Skin of body (tissue), 2 donors: ENCODE results near the gene SNED1. TPM values are rescaled to one million over a fixed set of nuclear protein-coding genes. Genes with fewer than 3 reads are reported as not detected.
"Not testable (repeated sequence)": the region's sequence is repeated elsewhere in the genome, so short reads cannot be mapped to it uniquely, and the experiment has no call there.

Source experiments
- DNase-seq: peaks from one replicate; lab custom pipeline; 2025; lab: John Stamatoyannopoulos, UW
- total RNA-seq: library from RNA; depleted of rRNA; stranded (reverse); fragments of >200 nt; gene quantifications from one replicate; pipeline ENCODE4 v1.2.3, GENCODE V29; 2014

The SNED1 gene
- total RNA-seq, 1 donor from 2014 or later = 9.7 TPM

DNA sequence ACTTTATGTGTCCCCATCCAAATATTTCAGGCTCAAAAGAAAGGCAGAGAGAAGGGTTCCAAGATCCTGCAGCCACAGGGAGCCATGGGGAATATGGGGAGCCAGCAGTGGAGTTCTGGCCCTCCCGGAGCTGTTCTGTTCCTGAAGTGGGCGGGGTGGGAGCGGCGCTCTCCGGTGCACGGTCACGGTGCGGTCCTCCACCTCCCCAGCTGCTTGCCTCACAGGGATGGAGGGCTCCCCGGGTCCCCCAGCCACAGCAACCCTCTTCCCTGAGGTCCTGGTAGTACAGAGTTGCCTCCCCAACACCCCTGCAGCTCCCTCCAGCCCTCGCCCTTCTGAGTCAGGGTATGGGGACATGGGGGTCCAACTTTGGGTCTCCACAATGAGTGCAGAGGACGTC, 26.2 kb upstream of the SNED1 start:
- no peak for DNase-seq

DNA sequence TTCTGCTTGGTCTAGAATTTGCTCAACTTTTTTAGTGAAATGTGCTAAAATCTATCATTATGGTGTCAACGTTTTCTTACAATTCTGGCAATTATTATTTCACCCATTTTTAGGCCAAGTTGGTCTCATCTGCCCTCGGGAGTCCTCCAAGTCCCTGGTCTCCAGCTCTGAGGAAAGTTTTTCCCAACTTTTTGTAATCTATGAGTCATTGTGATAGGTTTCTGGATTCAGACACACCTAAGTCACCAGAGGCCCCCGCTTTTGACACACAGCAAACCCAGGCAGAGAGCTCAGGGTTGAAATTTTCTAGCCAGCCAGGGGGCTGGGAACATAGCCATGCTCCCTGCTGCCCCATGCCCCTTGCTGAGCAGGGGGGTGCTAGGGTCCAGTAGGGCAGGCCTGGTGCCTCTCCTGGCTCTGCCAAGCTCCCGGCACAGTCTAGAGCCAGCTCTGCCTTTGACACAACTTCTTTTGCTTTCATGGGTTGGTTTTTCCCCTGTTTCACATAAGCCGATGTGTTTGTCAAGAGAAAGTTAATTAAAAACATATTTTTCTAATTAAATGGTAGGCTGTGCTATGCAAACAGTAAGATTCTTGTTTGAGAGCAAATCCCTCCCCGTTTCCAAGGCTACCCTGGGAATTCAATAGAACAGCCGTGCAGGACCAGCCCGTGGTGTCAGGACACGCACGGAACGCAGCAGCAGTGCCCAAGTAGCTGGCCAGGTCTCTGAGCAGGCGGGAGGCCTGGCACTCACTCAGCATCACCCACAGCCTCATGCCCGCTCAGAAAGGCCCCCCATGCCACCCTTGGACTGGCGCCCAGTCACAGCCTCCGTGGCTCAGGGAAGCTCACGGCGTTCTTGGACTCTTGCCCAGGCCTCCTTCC, 25.5 kb upstream of the SNED1 start:
- peak; percentile 73 for DNase-seq

DNA sequence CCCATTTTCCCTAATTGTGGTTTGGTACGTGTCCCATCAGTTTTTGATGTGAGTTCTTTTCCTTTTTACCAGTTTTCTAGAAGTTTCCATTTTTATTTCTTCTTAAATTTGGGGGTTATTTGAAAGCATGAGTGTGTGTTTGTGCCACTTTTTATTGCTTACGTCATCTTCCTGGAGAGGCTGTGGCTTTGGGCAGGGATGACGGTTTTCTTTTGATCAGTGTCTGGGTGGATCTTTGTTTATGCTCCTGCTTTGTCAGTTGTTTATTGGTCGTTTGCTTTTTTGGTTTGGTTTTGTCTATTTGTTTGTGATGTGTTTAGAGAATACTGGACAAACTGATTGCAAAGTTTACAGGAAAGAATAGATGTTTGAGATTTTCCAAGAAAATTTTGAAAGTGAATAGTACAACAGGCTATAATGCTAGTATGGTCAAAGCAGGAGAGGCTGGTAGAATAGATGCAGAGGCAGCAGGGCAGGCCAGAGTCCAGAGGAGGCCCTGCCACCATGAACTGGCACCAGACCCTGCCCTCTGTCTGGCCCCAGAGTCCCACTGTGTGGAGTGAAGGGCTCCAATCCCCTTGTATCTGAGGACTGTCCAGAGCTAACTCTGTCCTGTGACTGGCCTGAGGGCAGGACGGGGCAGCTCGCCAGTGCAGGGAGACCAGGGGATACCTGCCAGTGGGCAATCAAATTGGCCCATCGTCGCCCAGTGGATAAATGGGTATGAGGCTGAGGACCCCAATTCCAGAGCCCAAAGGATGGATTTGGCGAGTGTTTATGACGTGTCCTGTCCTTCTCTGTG, 23.4 kb upstream of the SNED1 start:
- DNase-seq = no peak

DNA sequence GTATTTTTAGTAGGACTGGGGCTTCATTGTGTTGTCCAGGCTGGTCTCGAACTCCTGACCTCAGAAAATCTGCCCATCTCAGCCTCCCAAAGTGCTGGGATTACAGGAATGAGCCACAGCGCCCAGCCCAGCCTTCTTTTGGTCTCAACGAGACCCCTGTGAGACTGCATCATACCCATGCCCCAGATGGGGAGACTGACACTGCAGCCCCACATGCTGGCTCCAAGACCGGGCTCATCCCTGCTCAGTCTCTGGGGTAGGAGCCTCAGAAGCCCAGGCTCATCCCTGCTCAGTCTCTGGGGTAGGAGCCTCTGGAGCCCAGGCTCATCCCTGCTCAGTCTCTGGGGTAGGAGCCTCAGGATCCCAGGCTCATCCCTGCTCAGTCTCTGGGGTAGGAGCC, 22.5 kb upstream of the SNED1 start:
- DNase-seq = not testable (repeated sequence)

DNA sequence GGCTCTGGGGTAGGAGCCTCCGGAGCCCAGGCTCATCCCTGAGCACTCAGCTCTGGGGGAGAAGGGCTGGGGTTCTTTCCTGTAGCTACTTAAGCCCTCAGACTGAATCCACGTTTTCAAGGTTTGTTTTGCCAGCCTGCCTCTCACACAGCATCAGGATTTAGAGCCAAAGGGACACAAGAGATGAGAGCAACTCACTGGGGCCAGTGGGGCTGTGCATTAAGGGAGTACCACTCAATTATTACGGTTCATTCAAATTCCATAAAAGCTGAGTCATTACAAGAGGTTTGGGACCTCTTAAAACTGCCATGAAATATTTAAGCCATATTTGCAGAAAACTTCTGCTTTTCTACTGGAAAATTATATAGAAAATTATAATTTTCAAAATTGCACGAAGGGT, 17.1 kb upstream of the SNED1 start:
- no peak for DNase-seq

DNA sequence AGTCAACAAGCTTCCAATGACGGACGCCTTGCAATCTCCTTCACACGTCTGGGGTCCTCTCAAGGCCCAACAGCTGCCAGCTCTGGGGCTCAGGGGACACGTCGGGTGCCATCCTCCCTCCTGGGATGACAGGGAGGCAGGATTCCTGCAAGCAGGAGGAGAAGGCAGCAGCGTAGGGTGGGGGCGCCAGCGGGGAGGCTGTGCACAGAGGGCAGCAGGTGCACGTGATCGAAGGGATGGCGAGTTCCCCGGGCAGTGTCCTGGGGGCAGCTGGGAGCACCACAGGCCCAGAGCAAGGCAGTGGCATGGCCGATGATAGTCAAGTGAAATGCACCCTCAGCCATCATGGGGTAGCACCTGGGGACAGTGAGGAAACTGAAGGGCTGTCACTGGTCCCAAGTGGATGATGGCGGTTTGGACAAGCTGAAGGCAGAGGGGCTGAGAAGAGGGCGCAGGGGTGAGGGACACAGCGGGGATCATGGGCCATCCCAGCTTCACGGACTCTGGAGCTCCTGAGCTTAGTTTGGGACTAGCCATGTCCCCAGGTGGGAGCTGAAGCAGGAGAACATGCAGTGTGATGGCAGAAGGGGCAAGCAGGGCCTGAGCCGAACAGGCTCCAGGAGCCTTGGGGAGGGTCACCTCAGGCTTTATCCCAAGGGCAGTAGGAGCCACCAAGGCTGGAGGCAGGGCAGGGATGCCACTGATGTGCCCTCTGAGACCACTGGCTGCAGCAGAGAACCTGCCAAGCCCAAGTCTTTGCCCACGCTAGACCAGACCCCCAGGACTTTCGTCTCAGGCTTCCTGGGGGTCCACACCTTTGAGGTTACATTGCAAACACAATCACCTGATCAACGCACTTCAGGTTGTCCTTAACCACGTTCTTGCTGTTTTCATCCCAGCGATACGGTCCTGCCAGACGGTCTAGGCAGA, 16.3 kb upstream of the SNED1 start:
- DNase-seq = no peak

DNA sequence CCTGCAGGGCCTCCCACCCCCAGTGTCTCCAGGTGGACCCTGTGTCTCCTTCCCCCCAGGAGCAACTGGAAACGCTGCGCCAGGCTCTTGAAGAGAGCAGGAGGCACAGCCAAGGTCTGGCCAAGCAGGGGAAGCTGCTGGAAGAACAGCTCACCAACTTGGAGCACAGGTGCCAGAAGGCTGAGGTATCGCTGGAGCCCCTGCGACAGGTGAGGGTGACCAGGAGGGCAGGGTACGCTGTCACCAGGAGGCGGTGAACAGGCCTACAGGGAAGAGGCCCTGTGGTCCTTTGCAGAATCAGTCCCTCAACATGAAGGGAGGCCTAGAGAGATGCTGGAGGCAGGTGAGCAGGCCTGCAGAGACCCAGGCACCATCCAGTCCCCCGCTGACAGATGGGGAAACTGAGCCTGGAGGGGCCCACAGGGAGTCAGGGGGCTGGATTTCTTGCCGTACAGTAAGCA, 15.6 kb upstream of the SNED1 start:
- no peak for DNase-seq

DNA sequence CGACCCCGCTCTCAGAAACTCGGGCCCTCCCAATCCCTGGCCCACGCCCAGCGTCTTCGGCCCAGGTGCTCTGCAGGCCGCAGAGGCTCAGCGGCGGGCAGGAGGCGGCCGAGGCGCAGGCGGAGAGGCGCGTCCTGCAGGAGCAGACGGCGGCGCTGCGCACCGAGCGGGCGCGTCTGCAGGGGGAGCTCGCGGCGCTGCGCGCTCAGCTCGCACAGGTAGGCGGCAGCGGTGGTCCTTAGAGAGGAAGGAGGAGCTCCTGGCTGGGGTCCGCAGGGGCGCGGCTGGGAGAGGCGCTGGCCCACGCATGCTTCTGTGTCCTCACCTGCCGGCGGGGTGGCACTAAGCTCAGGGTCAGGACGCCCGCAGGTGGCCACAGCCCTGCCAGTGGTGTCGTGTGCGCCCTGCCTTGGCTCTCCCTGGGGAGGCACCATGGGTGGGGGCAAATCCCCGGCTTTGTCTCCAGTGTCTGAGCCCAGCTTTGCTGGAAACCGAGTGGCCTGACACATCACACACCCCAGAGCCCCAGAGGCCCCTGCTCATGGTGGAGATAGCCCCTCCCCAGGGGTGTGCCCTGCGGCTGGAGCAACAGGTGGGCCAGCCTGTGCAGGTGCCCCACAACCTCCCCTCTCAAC, 14.9 kb upstream of the SNED1 start:
- no peak for DNase-seq

DNA sequence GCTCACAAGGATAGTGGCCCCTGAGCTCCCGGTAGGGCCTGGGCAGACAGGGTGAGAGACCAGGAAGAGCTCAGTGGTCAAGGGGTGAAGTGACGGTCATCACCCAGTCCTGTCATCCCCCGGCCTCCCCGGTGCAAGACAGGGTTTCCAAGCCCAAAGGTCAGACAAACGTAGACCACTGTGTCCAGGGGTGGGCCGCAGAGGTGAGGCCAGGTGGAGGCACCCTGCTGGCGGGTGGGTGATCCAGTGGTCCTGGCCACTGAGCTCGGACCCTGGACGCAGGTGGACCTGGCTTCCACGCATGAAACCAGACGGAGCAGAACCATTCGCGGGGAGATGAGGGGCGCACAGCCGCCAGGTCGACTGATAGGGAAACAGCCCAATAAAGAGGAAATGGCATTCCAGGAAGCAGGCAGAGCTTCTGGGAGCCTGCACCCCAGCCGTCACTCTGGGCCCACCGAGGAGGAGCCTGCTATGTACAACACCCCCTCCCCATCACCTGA, 14.4 kb upstream of the SNED1 start:
- DNase-seq = no peak

DNA sequence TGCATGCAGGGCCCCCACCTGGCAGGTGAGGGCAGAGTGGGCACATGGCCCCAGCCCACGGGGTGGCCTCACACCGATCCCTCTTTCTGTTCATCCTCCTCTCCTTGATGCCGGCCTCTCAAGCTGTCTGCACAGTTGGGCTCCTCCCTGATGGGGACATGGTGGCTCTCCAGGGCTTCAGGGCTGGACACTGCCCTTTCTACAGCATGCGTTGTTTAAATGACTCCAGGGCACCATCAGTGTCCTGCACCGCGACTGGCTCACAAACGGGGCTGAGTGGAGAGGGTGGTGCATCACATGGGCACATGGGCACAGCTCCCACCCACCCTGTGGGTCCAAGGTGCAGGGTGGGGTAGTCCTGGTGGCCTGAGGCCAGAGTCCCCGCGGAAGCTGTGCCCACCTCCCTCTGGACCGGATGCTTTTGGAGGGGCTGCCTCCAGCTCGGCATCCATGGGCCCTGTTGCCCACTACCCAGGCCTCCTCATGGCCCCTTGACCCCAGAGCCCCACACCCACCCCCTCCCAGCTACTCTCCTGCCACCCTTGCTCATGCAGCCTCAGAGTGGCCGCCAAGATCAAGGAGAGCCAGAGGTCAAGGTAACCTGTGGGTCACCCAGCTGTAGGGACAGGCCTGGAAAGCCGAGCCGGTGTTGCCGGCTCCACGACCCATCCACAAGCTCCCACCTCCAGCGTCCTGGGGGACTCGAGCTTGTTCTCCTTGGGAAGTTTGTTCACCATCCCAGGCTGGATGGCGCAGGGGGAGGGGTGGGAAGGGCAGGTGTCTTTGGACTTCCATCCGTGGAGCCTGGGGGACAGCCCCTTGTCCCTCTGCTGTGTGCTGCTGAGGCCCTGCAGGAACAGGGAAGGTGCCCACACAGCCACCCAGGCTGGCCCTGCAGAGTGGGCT, 12.3 kb upstream of the SNED1 start:
- DNase-seq = no peak

DNA sequence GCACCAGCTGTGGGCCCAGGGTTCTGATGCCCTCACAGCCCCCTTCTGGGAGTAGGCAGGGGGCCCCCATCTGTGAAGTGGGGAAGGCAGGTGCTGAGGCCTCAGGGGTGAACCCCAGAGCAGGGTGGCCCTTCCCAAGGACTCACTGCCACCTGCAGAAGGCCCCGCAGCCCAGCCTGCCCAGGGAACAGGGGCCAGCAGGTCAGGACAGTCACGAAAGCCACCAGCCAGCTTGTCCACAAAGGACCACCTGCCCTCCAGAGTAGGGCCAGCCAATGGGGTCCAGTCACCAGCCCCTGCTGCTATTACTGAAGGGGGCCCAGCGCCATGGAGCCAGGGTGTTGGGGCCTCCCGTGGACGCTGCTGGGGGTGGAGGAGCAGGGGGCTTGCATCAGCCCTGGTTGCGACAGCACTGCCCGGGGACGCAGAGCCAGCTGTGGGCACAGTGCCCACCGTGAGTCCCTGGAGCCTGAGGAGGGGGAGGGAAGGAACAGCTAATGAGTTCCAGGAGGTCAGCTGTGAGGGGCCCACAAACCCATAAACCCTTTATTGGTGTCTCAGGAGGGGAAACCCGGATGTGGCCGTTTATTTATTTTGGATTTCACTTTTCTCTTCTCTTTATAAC, 11.5 kb upstream of the SNED1 start:
- DNase-seq = peak; percentile 7

DNA sequence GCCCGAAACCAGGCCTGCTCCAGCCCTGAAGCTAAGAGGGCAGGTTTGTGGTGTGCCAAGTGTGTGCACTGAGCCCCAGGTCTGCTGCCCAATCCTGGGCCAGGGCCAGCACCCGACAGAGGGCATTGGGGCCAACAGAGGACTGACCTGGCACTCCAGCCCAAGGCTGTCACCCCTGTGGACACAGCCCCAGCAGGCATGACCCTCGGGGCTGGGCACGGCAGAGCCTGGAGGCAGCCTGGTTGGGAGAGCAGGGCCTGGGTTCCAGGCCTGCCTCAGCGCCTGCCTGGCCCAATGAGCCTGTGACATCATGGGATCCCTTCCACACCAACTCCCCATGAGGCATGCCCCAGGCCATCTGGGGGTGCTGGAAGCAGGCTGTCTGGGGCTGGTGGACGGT, 10.8 kb upstream of the SNED1 start:
- DNase-seq = no peak

DNA sequence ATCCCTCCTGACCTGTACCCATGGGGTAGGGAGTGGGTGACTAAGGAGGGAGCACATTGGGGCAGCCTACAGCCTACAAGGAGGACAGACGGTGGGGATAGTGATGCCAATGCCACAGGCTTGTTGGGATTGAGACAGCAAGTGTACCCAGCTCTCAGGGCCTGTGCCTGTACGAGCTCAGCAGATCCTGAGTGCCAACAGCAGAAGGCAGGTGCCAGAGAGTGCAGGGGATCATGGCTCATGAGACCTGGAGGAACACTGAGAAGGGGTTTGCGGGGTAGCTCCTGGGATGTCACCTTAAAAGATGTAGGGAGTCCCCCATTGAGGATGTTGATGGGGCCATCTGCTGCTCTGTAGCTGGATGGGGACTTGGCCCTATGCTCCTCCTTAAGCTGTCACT, 10.3 kb upstream of the SNED1 start:
- no peak for DNase-seq

DNA sequence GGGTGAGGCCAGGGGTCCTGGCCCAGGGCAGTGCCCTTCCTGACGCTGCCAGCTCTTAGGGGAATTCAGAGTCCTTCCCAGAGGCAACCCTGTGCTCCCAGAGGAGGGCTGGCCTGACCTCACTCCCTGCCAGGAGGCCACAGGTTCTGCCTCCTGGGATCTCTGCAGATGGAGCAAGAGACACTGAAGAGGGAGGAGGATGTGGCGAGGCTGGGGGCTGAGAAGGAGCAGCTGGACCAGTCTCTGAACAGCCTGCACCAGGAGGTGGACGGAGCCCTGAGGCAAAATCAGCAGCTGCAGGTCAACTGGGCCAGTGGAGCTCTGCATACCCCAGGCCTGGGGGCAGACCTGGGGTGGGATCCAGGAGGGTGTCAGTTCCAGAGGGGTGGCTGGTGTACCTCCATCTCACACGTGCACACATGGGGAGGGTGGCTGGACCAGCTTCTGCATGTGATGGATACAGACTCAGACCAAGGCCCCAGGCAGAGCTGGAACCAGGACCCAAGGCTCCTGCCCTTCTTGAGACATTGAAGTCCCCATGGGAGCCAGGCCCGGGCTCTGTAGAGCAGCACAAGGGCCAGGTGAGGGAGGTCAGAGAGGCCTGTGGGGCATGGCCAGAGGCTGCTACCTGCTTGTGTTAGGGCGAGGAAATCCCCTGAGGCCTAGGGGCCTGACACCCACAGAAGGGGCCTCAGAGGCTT, 9.7 kb upstream of the SNED1 start:
- DNase-seq = no peak

DNA sequence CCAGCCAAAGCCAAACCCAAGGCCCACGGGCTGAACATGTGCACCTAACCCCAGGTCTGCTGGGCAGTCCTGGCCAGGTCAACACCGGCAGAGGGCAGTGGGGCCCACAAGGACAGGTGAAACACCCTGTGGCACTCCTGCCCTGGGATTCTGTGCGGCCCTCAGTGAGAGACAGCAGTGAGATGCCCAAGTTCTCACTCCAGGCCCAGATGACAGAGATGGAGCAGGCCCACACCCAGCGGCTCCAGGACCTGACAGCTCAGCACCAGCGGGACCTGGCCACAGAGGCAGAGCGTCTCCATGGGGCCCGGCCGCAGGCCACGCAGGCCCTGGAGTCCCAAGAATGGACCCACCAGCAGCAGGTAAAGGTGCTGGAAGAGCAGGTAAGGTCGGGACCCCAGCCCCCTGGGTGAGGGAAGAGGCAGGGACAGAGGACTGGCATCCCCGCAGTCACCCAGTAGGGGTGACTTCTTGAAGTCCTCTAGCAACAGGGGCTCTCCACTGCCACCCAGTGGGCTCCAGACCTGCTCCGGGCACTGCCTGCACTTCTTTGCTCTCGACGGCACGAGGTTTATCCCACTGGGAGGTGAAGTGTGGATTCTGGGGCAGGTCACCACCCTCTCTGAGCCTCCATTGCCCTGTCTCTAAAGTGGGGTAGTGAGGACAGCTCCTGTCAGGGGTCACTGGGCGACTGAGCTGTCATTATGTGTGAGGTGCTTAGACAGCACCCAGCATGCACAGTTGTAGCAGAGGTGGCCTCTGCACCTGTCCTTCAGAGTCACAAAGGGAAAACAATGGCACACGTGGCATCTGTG, 8.8 kb upstream of the SNED1 start:
- no peak for DNase-seq

DNA sequence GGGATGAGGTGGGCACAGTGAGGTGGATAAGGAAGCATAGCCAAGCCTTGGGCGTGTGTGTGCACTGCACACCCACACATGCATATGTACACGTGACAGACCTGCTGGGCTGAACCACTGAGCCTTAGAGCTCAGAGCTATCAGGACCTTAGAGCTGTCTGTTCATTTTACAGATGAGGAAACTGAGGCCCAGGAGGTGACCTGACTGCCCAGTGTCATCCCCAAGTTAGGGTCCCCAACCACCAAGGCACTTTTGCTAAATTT, 8.2 kb upstream of the SNED1 start:
- DNase-seq = no peak

DNA sequence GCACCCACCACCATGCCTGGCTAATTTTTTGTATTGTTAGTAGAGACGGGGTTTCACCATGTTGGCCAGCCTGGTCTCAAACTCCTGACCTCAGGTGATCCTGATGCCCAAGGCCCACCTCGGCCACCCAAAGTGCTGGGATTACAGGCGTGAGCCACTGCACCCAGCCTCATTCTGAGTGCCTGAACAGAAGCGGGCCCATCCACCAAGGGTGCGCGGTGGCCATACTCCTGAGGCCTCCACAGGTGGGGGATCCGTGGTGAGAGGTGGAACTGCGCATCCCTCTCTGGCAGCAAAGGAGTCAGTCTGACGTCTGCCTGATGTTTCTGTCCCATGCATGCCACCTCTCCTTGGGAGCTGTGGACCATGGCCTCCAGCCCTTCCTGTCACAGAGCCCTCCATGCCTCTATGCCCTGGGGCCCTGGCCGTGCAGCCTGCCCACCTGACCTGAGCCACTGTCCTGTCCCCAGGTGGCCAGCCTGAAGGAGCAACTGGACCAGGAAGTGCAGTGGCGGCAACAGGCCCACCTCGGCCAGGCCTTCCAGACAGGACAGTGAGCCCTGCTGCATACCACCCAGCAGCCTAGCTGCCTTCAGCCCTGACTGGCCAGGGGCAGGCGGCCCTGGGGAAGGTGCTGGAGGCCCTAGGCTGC, 7.6 kb upstream of the SNED1 start:
- DNase-seq = no peak
